Kidney epithelial cell (primary cell): ENCODE measurements around the gene NUDT13. TPM values are rescaled to one million over a fixed set of nuclear protein-coding genes. Genes with fewer than 3 reads are reported as not detected.

Experiments used
- DNase-seq: peaks from one replicate; pipeline ENCODE4 v3.0.0-alpha.2; 2010; ENCODE audit warnings: low read depth
- H3K27me3 ChIP-seq: 2 replicates; pipeline ENCODE4 v1.6.0; 2011; ENCODE audit warnings: low read length; ENCODE audit not compliant: control insufficient read depth, insufficient read depth
- H3K36me3 ChIP-seq: 2 replicates; pipeline ENCODE4 v1.5.1; 2011; ENCODE audit warnings: low read length; ENCODE audit not compliant: control insufficient read depth, insufficient read depth
- H3K4me3 ChIP-seq: 2 replicates; pipeline ENCODE4 v1.5.1; 2011; ENCODE audit warnings: low read depth, mild to moderate bottlenecking, control low read depth, low read length
- CTCF ChIP-seq: IDR thresholded peaks from 2 replicates; pipeline ENCODE4 v1.5.1; 2011; ENCODE audit warnings: mild to moderate bottlenecking, moderate library complexity, low read length, control low read depth, inconsistent platforms; ENCODE audit not compliant: insufficient read depth, poor library complexity, severe bottlenecking
- total RNA-seq: library from RNA; depleted of rRNA; stranded (reverse); fragments of >200 nt; gene quantifications from 2 replicates; pipeline ENCODE4 v1.2.3, GENCODE V29; 2015

NUDT13 gene
- 1.8 and 1.9 TPM in 2 replicates for total RNA-seq

DNA sequence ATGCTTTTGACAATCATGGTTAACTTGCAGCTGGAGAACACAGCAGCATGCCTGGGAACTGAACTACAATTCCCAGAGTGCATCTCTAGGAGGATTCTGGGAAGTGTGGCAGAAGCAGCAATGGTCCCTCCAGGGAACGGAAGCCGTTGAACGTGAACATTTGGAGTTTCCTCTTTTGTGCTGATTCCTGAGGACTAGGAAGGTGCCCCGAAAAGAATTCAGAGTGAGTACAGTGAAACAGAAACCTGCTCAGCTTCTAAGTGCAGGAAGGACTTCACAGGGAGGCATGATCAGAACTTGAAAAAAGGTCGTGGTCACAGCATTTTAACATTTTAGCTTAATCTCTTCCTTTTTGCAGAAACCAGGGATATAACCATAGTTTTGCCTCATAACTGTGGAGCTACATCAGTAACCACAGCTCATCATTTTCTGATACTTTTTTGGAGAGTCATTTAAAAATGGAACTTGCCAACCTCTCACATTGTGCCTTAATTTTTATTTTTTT, at the start of gene NUDT13:
NUDT13 (plus strand) TSS at position 111 of the 505 bp plus-strand sequence. CDS start 3,911 bp downstream, outside the sequence.
- no peak for DNase-seq
- no peak for TF ChIP-seq CTCF
- Histone ChIP-seq H3K4me3 (peak within 1 kb of the TSS; percentile 47), H3K36me3 (no peaks in the 10 kb centered on the region), H3K27me3 (no peaks in the 10 kb centered on the region)

DNA sequence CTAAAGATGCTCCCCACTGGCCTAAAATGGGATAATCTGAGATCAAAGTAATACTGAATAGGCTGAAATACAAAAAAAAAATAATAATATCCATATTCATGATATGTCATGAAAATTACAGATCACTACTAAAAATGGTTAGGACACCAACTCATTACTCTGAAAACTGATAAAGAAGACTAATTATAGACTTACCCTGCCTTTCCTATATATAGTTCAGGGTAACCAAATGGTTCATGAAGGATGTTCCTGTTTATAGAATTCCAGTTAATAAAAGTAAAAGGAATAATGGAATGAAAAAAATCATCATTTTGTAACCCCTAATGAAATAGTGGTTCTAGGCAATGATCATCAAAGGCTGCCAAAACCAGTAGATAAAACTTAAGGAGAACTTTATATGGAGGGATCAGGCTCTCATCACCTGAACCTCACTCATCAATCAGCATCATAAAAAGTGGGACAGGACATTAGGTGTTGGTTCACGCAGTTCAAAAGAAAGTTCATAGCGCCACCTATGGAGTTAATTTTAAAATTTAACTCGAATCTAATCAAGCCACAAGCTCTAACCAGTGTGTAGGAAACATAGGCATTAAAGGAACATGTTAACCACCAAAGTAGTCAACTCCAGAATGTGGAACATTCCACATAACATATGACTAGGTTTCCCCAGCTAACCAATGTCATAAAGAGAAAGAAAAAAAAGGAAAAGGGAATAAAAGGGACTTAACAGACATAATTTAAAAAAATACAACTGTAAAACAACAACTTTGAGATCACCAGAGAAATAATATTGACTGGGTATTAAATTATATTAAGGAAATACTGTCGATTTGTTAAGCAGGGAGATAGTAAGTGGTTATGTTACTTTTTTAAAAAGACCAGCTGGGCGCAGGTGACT, 49.3 kb upstream of the NUDT13 start:
- TF ChIP-seq CTCF = peak; percentile 34
- H3K27me3 ChIP-seq = no peaks in the 10 kb centered on the region
- DNase-seq = no peak
- no peak overlapping the region for H3K4me3 ChIP-seq
- H3K36me3 ChIP-seq = no peaks in the 10 kb centered on the region

DNA sequence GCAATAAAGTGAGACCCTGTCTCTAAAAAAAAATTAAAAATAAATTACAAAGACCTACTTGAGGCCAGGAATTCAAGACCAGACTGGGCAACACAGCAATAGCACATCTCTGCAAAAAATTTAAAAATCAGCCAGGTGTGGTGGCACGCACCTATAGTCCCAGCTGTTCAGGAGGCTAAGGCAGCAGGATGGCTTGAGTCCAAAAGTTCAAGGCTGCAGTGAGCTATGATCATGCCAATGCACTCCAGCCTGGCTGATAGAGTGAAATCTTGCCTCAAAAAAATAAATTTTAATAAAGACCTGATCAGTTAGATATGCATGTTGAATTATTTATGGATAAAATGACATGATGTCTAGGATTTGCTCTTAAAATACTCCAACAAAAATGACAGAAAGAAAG, 48.5 kb upstream of the NUDT13 start:
- DNase-seq = no peak
- no peak for TF ChIP-seq CTCF
- Histone ChIP-seq H3K4me3 (no peak overlapping the region), H3K36me3 (no peaks in the 10 kb centered on the region), H3K27me3 (no peaks in the 10 kb centered on the region)

- no peak for TF ChIP-seq CTCF
These were observed 44.8 kb upstream of the NUDT13 start for GRCh38 chr10:73065441-73065840.

DNA sequence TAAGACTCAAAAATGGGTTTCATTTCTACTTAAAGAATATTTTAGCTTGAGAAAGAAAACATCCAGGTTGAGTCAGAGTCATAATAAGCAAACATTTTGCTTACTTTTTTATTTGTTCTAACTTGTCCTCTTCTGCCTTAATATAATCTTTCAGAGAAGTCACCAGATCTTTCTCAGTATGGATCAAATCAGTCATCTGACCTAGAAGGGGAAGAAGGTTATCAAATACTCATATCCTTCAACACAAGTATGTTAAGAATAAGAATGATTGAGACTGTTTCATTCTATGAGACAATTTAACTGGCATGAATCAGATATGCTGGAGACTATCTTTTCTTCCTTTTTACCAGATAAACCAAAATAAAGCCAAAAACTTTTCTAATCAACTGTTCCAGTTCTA, 36.6 kb upstream of the NUDT13 start:
- H3K27me3 ChIP-seq = no peaks in the 10 kb centered on the region
- no peaks in the 10 kb centered on the region for H3K36me3 ChIP-seq
- DNase-seq = no peak
- no peak overlapping the region for H3K4me3 ChIP-seq
- no peak for TF ChIP-seq CTCF

More at GRCh38 chr10:73065441-73065840, 44.8 kb upstream of the NUDT13 start:
- Histone ChIP-seq H3K27me3 (no peaks in the 10 kb centered on the region), H3K4me3 (no peak overlapping the region), H3K36me3 (no peaks in the 10 kb centered on the region)
- no peak for DNase-seq
